Bronchial epithelial cell (primary cell): ENCODE results near the gene CCT7. TPM values are rescaled to one million over a fixed set of nuclear protein-coding genes. Genes with fewer than 3 reads are reported as not detected.

Experiments
- DNase-seq: peaks from one replicate; pipeline ENCODE4 v3.0.0-alpha.2; 2010; ENCODE audit warnings: low read depth
- FAIRE-seq: peaks from 2 replicates; lab custom pipeline; 2011; peaks lifted over from hg19 to GRCh38; lab: Jason Lieb, UNC
- H3K27me3 ChIP-seq: 2 replicates; pipeline ENCODE4 v1.5.1; 2011; ENCODE audit warnings: low read length; ENCODE audit not compliant: control insufficient read depth, insufficient read depth
- H3K36me3 ChIP-seq: 2 replicates; pipeline ENCODE4 v1.5.1; 2011; ENCODE audit warnings: low read length; ENCODE audit not compliant: control insufficient read depth, insufficient read depth
- H3K4me3 ChIP-seq: 2 replicates; pipeline ENCODE4 v1.5.1; 2011; ENCODE audit warnings: mild to moderate bottlenecking, low read depth, low read length, control low read depth
- CTCF ChIP-seq: IDR thresholded peaks from 2 replicates; pipeline ENCODE4 v1.5.1; 2011; ENCODE audit warnings: mild to moderate bottlenecking, moderate library complexity, low read length, control low read depth, inconsistent platforms; ENCODE audit not compliant: insufficient read depth, severe bottlenecking
- total RNA-seq: library from RNA; depleted of rRNA; stranded (reverse); fragments of >200 nt; gene quantifications from 2 replicates; pipeline ENCODE4 v1.2.1, GENCODE V29; 2014

Gene CCT7
- total RNA-seq, 1 donor from 2014 or later, result 362 TPM

DNA sequence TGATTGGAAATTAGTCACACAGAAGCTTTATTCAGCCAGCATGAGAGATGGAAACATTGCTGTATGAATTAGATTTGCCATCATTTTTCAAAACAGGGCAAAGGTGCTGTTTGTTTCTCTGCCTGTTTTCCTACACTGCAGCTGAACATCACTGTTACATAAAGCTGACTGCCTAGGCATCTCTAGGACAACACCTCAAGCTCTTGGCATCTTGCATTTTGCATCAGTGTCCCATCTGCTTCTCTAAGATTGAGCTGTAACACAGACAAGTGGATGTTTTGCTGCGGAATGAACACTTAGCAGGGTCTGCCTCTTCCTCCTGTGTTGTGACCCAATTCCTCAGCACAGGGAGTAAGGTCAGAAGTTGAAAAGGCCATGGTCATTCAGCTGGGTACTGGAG, 4.9 kb downstream of the CCT7 start:
- H3K36me3 ChIP-seq, result peaks cover 4% of the 10 kb centered on the region
- DNase-seq, result no peak
- no peak for TF ChIP-seq CTCF
- FAIRE-seq, result no peak
- H3K4me3 ChIP-seq, result no peak overlapping the region
- H3K27me3 ChIP-seq, result no peaks in the 10 kb centered on the region

DNA sequence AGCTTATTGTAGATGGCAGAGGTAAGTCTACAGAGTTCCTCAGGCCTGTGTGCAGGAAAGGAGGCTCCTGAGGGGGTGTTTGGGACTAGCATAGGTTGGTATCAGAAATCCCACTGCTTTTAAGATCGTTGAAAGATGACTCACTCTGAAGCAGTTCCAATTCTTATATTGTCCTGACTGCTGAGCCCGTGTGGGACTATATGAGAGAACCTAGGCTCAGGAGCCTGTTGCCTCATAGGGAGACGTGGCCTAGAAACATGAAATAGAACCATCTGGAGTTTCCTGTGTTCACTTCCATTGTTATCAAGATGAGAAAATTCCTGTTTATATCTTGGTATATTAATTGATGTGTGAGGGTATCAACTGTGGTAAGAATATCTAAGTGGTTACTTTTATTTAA, 5.7 kb downstream of the CCT7 start:
- H3K36me3 ChIP-seq, result peaks cover 8% of the 10 kb centered on the region

GRCh38 chr2:73243884-73244570, 9.9 kb downstream of the CCT7 start:
- no peak for TF ChIP-seq CTCF
- peak; percentile 92 for DNase-seq
- FAIRE-seq, result no peak

More for the DNA sequence above, 5.7 kb downstream of the CCT7 start:
- TF ChIP-seq CTCF, result no peak
- Histone ChIP-seq H3K4me3 (no peak overlapping the region), H3K27me3 (no peaks in the 10 kb centered on the region)
- FAIRE-seq (no peak), DNase-seq (peak; percentile 25)

DNA sequence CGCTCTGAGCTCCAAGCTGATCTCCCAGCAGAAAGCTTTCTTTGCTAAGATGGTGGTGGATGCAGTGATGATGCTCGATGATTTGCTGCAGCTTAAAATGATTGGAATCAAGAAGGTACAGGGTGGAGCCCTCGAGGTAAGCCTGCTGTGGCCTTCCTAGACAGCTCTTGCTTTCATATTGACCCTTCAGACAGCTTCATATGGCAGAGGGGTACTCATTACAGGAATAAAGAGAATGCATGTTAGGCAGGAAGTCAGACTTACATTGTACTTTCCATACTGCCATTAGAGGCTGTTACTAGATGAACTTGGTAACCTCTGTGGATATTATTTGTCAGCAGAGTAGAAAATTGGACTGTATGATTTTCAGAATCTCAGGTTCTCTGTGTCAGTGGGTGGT, 10.5 kb downstream of the CCT7 start:
- H3K4me3 ChIP-seq, result no peak overlapping the region
- peaks cover 33% of the 10 kb centered on the region for H3K36me3 ChIP-seq
- FAIRE-seq (no peak), DNase-seq (no peak)
- TF ChIP-seq CTCF, result no peak
- no peaks in the 10 kb centered on the region for H3K27me3 ChIP-seq

More at GRCh38 chr2:73243884-73244570, 9.9 kb downstream of the CCT7 start:
- Histone ChIP-seq H3K4me3 (no peak overlapping the region), H3K27me3 (no peaks in the 10 kb centered on the region), H3K36me3 (peaks cover 33% of the 10 kb centered on the region)

GRCh38 chr2:73246850-73247249, 12.7 kb downstream of the CCT7 start:
- Histone ChIP-seq H3K36me3 (peaks cover 47% of the 10 kb centered on the region), H3K27me3 (no peaks in the 10 kb centered on the region), H3K4me3 (no peak overlapping the region)
- FAIRE-seq, result no peak
- no peak for DNase-seq
- TF ChIP-seq CTCF, result no peak

DNA sequence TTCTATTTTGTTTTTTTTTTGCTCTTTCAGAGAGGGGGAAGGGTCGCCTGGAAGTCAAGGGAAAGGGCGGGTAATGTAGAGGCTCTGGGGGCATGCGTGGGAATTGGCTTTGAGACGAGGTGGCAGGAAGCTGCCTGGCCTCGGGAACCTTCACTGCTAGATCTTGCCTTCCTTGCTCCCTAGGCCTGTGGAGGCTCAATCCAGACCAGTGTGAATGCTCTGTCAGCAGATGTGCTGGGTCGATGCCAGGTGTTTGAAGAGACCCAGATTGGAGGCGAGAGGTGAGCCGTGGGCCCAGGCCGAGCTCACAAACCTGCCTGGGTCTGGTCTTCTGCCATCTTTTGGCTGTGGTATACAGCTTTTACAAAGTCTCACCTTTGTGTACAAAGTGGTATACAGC, 15.5 kb downstream of the CCT7 start:
- no peak for FAIRE-seq
- no peak overlapping the region for H3K4me3 ChIP-seq
- no peak for DNase-seq
- H3K36me3 ChIP-seq, result peaks cover 52% of the 10 kb centered on the region
- no peak for TF ChIP-seq CTCF
- H3K27me3 ChIP-seq, result no peaks in the 10 kb centered on the region
